GM18520 (cell line): ENCODE data around the gene UBE2L6.

ENCODE experiments used
- ATAC-seq: cut with Tn5 transposase; IDR thresholded peaks from one replicate; pipeline ENCODE4 v1.9.1; 2021; ENCODE audit not compliant: unreplicated experiment

UBE2L6 gene

GRCh38 chr11:57530596-57531507 is 36.6 kb downstream of the UBE2L6 start, which contains the start of gene TIMM10:
TIMM10 (minus strand) TSS chr11:57530754; CDS start chr11:57530189, 565 bp downstream.
- peak; percentile 100 for ATAC-seq

GRCh38 chr11:57530215-57530595 is 37.3 kb downstream of the UBE2L6 start:
- no peak for ATAC-seq

- no peak for ATAC-seq
Observed at GRCh38 chr11:57529012-57529411, 38.5 kb downstream of the UBE2L6 start.

- ATAC-seq = no peak
Observed at GRCh38 chr11:57527056-57527631, 40.3 kb downstream of the UBE2L6 start.

- no peak for ATAC-seq
Observed at GRCh38 chr11:57523419-57523818, 44.1 kb downstream of the UBE2L6 start.

GRCh38 chr11:57521116-57521515 is 46.4 kb downstream of the UBE2L6 start:
- ATAC-seq = no peak

- no peak for ATAC-seq
Observed at GRCh38 chr11:57516061-57516443, 51.4 kb downstream of the UBE2L6 start.

GRCh38 chr11:57515332-57516060 is 52.0 kb downstream of the UBE2L6 start, which contains the start of gene SLC43A1:
SLC43A1 (minus strand) TSS chr11:57515702; CDS start chr11:57514111, 1,591 bp downstream.
- no peak for ATAC-seq

GRCh38 chr11:57514538-57515331 is 52.7 kb downstream of the UBE2L6 start:
- ATAC-seq = no peak

GRCh38 chr11:57513911-57514537 is 53.4 kb downstream of the UBE2L6 start:
- ATAC-seq = no peak

GRCh38 chr11:57513452-57513795 is 54.0 kb downstream of the UBE2L6 start:
- ATAC-seq = no peak

- ATAC-seq = no peak
Observed at GRCh38 chr11:57512646-57513451, 54.6 kb downstream of the UBE2L6 start.

- no peak for ATAC-seq
Observed at GRCh38 chr11:57511741-57512430, 55.6 kb downstream of the UBE2L6 start.

GRCh38 chr11:57508341-57509170 is 58.9 kb downstream of the UBE2L6 start:
- ATAC-seq = no peak

- ATAC-seq = no peak
Observed at GRCh38 chr11:57506522-57506921, 61.0 kb downstream of the UBE2L6 start.

GRCh38 chr11:57504511-57504910 is 63.0 kb downstream of the UBE2L6 start:
- ATAC-seq = no peak

GRCh38 chr11:57502870-57503269 is 64.6 kb downstream of the UBE2L6 start:
- ATAC-seq = no peak

GRCh38 chr11:57502376-57502775 is 65.1 kb downstream of the UBE2L6 start:
- ATAC-seq = no peak
